Tibial nerve (tissue), 4 donors: ENCODE measurements around the gene AMY2A. TPM values are rescaled to one million over a fixed set of nuclear protein-coding genes. Genes with fewer than 3 reads are reported as not detected.

Experiments used
- small RNA-seq: library from RNA; depleted of rRNA; stranded (forward); fragments of <200 nt; gene quantifications from one replicate; pipeline ENCODE3, GENCODE V24; 2016
- total RNA-seq, 4 donors: library from RNA; depleted of rRNA; stranded (reverse); fragments of >200 nt; gene quantifications; one replicate each; pipeline ENCODE4 v1.1.0, GENCODE V29; 2016

AMY2A gene
- total RNA-seq, 4 donors from 2014 or later = 1.4 to 1.8 (median 1.5) TPM; not detected in 1

Small RNAs within 50 kb of the gene (small RNA-seq; reads per million reads assigned to genes)
- not detected for gene AC105272.1

Other genes starting within 250 kb of the AMY2A start
- gene RNPC3, start 91.7 kb upstream of the AMY2A start, total RNA-seq = 10 to 100 TPM; 50.1 to 87.4 (median 81.2) TPM
- gene AMY2B, start 45.8 kb upstream of the AMY2A start, total RNA-seq = 100 to 1,000 TPM in 1 of 4 donors, 10 to 100 TPM in 3; 46.2 to 100 (median 74.3) TPM
- not detected for gene AMY1A, start 38.3 kb downstream of the AMY2A start, total RNA-seq
- gene AMY1B, start 78.8 kb downstream of the AMY2A start, total RNA-seq = not detected
- gene AMY1C, start 132.5 kb downstream of the AMY2A start, total RNA-seq = not detected